ENCODE measurements around the gene PNMA6F.

- TF ChIP-seq CTCF (IDR thresholded peaks at IDR 0.05), result no peak
- no peak for TF ChIP-seq EP300 (IDR thresholded peaks at IDR 0.05)
These were observed 18.8 kb downstream of the PNMA6F start for GRCh38 chrX:153302796-153303195.
